Transverse colon (tissue), 4 donors: ENCODE measurements around the gene UBE2D2.

Experiments used
- EP300 ChIP-seq: sonication (generic); formaldehyde crosslinking; IDR thresholded peaks from one replicate; pipeline ENCODE4 v1.6.1; 2017; ENCODE audit warnings: antibody characterized with exemption, low read depth
- POLR2A ChIP-seq: fragments of 450-650 bp; IDR thresholded peaks from one replicate; pipeline ENCODE4 v1.6.1; 2016; ENCODE audit warnings: antibody characterized with exemption, mild to moderate bottlenecking, moderate library complexity
- POLR2AphosphoS5 ChIP-seq, 3 donors: sonication (generic); formaldehyde crosslinking; IDR thresholded peaks; one replicate each; pipeline ENCODE4 v1.6.1; 2016; ENCODE audit warnings: antibody characterized with exemption in 3 of 3
- TF ChIP-seq, protein P1 (sequence below), 5 experiments: fragments of 200-600 bp in 3 of 5; fragments of 450-650 bp in 2 of 5; sonication (generic) in 3 of 5; IDR thresholded peaks; 1 replicate in 2 of 5; 2 replicates in 3 of 5; pipeline ENCODE4 v1.5.1; 2016 to 2017; ENCODE audit warnings: antibody characterized with exemption in 5 of 5, inconsistent platforms in 3 of 5, mild to moderate bottlenecking in 2 of 5, moderate library complexity in 1 of 5

GRCh38 chr5:139660923-139661814 is 100.0 kb downstream of the UBE2D2 start:
- TF ChIP-seq, protein P1, sequence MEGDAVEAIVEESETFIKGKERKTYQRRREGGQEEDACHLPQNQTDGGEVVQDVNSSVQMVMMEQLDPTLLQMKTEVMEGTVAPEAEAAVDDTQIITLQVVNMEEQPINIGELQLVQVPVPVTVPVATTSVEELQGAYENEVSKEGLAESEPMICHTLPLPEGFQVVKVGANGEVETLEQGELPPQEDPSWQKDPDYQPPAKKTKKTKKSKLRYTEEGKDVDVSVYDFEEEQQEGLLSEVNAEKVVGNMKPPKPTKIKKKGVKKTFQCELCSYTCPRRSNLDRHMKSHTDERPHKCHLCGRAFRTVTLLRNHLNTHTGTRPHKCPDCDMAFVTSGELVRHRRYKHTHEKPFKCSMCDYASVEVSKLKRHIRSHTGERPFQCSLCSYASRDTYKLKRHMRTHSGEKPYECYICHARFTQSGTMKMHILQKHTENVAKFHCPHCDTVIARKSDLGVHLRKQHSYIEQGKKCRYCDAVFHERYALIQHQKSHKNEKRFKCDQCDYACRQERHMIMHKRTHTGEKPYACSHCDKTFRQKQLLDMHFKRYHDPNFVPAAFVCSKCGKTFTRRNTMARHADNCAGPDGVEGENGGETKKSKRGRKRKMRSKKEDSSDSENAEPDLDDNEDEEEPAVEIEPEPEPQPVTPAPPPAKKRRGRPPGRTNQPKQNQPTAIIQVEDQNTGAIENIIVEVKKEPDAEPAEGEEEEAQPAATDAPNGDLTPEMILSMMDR (IDR thresholded peaks at IDR 0.05) = no peak
- no peak for TF ChIP-seq POLR2A
- TF ChIP-seq POLR2AphosphoS5 (IDR thresholded peaks at IDR 0.05) = peak; percentile 40 to 57 (median 54)
- TF ChIP-seq EP300 = no peak
